ENCODE measurements around the gene SHMT2.
A peak's percentile ranks its signal among the peaks of the same experiment; 100 is the strongest.

Gene SHMT2

GRCh38 chr12:57227315-57228115, 2.0 kb upstream of the SHMT2 start:
- no peak for DNase-seq (ENCODE audit: low read depth)

GRCh38 chr12:57229046-57229633, 371 bp upstream of the SHMT2 start:
- no peak for DNase-seq (ENCODE audit: low read depth)

- DNase-seq (ENCODE audit: low read depth), result no peak
Observed at GRCh38 chr12:57230381-57231155, 1.1 kb downstream of the SHMT2 start.

GRCh38 chr12:57231276-57232021, 1.9 kb downstream of the SHMT2 start:
- no peak for DNase-seq (ENCODE audit: low read depth)

GRCh38 chr12:57232156-57232756, 2.7 kb downstream of the SHMT2 start:
- DNase-seq (ENCODE audit: low read depth), result no peak

- DNase-seq (ENCODE audit: low read depth), result no peak
Observed at GRCh38 chr12:57233357-57234232, 4.1 kb downstream of the SHMT2 start.

GRCh38 chr12:57234233-57234570, 4.7 kb downstream of the SHMT2 start:
- no peak for DNase-seq (ENCODE audit: low read depth)

GRCh38 chr12:57234571-57235016, 5.1 kb downstream of the SHMT2 start:
- DNase-seq (ENCODE audit: low read depth), result no peak

GRCh38 chr12:57235017-57235727, 5.7 kb downstream of the SHMT2 start:
- DNase-seq (ENCODE audit: low read depth), result no peak

- no peak for DNase-seq (ENCODE audit: low read depth)
Observed at GRCh38 chr12:57235728-57236131, 6.2 kb downstream of the SHMT2 start.

- no peak for DNase-seq (ENCODE audit: low read depth)
Observed at GRCh38 chr12:57236201-57236924, 6.9 kb downstream of the SHMT2 start.

GRCh38 chr12:57236925-57237595, 7.5 kb downstream of the SHMT2 start:
- DNase-seq (ENCODE audit: low read depth), result no peak

GRCh38 chr12:57237596-57237931, 8.1 kb downstream of the SHMT2 start:
- no peak for DNase-seq (ENCODE audit: low read depth)

GRCh38 chr12:57237932-57238853, 8.7 kb downstream of the SHMT2 start:
- DNase-seq (ENCODE audit: low read depth), result no peak

- DNase-seq (ENCODE audit: low read depth), result peak; percentile 82
Observed at GRCh38 chr12:57238854-57239554, 9.5 kb downstream of the SHMT2 start.

- no peak for DNase-seq (ENCODE audit: low read depth)
Observed at GRCh38 chr12:57239587-57240065, 10.1 kb downstream of the SHMT2 start.
